Glomerular visceral epithelial cell (primary cell): Measurements from ENCODE around the gene ID3.
"Not testable (repeated sequence)": the region's sequence is repeated elsewhere in the genome, so short reads cannot be mapped to it uniquely, and the experiment has no call there.

Experiments
- DNase-seq: peaks from one replicate; pipeline ENCODE4 v3.0.0-alpha.2; 2016; ENCODE audit errors: extremely low spot score

Gene ID3

DNA sequence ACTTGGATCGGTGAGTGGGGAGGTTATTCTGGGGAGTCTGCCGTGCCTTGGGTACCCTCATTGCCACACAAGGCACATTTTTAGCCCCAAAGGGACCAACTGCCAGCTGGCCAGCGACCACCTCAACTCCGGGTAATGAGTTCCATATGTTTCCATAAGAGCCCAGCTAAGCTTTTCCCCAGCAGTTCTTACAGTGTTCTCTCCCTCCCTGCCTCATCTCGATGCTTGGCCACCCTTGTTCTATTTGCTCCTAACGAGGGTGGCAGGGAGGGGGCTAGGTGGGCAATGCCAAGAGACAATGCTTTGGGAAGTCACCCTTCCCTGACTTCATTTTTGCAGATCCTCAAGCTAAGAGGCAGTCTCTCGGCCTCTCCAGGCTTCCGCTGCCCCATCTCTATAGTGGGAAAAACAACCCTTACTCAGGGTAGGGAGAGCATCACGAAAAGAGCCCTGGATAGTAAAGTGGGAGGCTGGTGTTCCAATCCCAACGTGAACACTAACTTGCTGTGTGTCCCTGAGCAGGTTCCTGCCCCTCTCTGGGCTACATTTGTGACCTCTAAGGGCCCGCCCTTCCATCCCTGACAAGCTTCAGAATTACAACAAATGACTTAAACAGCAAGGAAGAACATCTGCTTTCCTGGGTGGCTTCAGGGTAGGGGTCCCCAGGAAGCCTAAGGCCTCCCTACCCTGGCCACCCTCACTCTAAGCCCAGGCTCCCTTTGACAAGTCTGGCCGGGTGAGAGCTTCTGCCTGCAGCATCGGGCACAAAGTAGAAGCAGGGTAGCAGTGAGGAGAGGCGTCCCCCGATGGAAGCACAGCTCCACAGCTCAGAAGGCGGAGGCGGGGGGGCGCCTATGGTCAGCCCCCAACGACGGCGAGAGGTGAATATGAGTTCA lies 5.8 kb downstream of the ID3 start:
- DNase-seq = no peak

DNA sequence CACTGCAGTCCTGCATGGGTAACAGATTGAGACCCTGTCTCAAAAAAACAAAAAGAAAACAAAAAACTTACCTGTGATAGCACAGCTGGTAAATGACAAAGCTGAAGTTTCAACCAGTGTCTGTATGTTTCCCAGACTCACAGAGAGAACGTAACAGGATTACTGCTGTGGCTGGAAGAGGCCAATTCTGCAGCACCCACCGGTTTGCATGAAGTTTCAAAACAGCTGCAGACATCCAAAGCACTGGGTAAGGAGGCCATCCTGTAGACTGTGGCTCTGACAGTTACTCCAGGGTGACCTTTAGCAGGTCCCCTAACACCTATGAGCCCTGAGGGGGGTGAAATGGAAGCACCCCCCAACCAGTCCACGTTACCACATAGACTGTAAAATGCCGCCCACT lies 7.5 kb downstream of the ID3 start:
- DNase-seq = no peak

DNA sequence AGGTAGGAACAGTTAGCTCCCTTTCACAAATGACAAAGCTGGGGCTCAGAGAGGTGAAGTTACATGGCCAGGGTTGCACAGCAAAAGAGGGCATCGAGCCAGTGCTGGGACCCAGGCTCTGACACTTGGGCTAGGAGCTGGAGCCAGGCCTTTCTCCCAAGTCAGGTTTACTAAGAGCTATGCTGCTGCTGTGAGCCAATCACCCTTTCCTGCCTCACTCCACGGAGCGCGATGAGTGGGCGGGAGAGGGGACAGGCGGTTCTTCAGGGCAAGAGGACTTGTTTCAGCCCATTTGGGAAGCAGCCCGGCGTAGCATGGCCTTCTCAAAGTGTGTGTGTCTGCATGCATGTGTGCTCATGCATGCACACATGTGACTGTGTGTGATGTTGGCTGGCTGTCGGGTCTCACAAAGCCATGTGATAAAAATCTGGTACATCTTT lies 10.6 kb downstream of the ID3 start:
- no peak for DNase-seq

DNA sequence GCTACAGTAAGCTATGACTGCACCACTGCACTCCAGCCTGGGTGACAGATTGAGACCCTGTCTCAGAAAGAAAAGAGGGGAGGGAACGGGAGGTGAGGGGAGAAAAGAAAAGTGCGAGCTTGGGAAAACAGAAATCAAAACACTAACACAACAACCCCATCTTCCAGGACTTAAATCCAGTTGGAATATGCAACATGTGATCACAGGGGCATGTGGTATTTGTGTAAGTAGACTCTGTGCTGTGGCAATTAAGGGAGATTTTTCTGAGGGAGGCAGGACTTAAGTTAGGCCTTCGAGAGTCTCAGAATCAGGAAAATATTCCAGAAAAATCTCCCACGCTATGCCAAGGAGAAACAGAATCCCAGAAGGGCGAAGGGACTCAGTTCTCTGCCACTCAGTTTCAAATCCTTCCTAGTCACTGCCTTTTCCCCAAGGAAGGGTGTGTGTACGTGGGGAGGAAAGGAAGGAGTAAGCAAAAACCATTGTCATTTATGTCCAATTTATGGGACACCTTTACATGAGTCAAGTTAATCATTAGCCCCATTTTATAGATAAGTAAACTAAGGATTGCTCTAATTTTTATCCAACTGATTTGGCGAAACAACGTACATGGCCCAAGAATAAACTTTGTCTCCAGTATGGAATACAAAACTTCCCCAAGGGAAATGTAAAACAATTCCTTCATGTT lies 12.3 kb downstream of the ID3 start:
- no peak for DNase-seq

DNA sequence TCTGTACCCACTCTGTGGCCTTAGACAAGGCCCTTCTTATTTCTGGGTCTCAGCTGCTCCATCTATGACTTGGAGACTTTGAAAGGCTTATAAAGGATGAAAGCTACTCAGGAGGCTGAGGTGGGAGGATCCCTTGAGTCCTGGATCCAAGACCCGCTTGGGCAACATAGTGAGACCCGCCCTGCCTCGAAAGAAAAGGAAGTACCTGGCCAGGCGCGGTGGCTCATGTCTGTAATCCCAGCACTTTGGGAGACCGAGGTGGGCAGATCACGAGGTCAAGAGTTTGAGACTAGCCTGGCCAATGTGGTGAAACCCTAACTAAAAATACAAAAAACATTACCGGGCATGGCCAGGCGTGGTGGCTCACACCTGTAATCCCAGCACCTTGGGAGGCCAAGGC lies 13.4 kb downstream of the ID3 start:
- no peak for DNase-seq

DNA sequence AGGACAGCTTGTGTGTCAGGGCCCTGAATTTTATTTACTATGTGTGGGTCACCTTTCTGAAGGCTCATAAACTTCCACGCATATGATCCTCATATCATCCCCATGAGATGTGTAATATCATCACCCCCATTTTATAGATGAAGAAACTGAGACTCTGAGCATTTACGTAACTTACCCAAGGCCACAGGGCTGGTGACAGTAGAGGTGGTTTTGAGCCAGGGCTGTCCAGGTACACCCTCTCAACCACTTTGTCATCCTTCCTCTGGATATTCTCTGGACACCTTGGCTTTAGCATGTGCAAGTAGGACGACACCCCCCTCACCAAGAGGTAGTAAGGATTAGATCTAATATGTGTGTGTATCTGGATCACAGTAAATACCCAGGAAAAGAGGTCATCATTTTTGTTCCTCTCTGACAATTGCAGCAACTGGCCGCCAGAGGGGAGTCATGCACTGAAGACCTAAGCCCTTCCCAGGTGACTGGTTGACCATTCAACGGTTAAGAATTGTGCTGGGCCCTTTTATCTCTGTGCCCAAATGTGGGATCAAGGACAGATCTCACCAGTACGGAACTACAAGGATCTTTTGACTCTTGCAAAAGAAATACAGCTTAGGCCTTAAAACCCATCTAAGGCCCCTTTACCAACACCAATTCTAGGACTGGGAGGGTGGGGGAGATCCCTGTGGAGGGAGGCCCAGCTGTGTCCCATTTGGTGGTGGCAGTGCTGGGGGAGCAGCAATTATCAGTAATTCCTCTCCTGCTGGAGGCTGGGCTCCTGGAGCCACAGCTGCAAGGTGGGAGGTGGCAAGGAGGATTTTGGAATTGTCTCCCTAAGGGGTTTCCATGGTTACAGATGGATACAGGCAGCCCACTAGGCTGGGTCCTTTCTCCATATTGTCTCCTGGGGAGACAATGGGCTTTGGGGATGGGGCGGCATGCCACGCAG lies 14.6 kb downstream of the ID3 start:
- DNase-seq = peak; percentile 82

DNA sequence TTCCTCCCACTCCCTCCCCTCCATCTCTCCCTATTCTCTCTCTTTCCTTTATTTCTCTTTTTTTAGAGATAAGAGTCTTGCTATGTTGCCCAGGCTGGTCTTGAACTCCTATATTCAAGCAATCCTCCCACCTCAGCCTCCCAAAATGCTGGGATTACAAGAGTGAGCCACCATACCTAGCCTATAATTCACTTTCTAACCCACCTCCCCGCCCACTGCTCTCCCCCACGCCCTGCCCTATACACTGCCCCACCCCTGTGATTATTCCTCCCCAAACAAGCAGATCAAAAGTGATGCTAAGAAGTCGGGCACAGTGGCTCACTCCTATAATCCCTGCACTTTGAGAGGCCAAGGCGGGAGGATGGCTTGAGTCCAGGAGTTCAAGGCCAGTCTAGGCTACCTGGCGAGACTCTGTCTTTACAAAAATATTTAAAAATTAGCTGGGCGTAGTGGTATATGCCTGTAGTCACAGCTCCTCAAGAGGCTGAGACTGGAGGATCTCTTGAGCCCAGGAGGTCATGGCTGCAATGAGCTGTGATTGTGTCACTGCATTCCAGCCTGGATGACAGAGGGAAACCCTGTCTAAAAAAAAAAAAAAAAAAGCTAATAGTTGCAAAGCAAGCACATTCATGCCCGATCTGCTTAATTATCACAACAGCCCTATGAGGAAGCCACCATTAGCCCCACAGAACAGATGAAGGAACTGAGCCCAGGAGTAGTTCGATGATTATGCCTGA lies 15.4 kb downstream of the ID3 start:
- DNase-seq = no peak

DNA sequence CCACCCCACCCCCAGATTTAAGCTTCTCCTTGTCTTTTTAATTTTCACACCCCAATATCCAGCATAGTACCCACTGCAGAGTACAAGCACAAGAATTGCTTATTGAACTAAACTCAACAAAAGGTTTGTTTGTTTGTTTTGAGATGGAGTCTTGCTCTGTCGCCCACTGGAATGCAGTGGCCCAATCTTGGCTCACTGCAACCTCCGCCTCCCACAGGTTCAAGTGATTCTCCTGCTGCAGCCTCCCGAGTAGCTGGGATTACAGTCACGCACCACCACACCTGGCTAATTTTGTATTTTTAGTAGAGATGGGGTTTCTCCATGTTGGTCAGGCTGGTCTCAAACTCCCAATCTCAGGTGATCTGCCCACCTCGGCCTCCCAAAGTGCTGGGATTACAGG lies 16.4 kb downstream of the ID3 start:
- DNase-seq = not testable (repeated sequence)

DNA sequence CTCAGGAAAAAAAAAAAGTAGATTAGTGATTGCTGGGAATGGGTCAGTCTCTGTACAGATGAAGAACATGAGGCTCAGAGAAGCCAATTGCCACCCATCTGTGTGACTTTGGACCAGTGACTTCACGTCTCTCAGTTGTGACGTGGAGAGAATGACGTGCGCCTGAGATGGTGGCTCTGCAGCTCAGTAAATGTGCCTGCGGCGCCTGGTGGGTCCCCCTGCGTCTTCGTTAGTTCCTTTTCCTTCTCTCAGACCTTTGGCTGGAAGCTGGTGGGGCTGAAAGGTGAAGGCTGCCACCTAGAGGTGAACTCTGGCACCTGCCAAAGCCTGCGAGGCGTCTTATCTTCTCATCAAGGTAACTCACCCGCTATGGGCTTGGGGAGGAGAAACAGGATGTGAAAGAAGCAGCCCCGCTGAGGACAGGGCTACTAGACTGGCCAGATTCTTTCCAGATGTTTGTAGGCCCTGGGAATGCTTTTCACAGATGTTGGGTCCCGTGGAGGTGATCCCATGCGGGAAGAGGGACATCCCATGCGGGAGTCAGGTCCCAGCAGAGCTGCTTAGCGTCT lies 19.5 kb downstream of the ID3 start:
- peak; percentile 91 for DNase-seq

DNA sequence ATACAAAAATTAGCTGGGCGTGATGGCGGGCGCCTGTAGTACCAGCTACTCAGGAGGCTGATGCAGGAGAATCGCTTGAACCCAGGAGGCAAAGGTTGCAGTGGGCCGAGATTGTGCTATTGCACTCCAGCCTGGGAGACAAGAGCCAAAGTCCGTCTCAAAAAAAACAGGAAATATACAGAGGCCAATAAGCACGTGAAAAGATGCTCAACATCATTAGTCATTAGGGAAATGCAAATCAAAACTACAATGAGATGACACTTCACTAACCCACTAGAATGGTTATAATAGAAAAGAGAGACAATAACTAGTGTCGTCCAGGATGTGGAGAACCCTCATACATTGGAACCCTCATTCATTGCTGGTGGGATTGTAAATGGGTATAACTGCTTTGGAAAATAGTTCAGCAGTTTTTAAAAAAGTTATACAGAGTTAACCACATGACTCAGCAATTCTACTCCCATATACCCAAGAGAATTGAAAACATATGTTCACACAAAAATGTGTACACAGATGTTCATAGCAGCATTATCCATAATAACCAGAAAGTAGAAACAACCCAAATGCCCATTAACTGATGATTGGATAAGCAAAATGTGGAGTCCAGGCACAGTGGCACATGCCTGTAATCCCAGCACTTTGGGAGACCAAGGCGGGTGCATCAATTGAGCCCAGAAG lies 21.9 kb downstream of the ID3 start:
- no peak for DNase-seq

DNA sequence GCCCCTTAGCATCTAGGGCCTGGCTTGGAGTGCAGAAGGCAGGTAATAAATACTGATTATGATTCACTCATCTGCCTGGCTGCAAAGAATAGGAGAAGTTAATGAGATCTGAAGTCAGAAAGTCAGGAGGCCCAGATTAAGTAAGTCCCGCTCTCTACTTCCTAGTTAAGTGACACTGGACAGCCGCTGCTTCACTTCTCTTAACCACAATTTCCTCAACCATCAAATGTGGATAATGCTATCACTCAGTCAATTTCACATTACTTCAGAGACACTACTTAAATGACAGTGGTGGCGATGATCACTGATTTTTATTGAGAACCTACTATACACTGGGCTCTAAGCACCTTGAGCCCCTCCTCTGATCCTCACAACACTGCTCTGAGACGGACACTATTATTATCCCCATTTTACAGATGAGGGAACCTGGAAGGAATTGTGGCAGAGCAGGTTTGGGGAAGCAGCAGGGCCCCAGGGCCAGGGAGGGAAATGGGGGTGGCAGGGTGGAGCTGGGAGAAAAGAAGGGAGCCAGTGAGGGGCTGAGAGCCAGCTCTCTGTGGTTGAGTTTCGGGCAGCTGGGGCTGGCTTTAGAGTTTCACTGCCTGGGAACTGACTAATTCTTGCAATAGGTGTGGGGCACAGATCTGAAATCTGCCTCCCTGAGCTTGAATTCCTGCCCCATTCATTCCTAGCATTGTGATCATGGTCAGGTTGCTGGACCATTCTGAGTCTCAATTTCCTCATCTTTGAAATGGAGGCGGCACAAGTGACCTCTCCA lies 25.9 kb downstream of the ID3 start:
- DNase-seq = no peak

DNA sequence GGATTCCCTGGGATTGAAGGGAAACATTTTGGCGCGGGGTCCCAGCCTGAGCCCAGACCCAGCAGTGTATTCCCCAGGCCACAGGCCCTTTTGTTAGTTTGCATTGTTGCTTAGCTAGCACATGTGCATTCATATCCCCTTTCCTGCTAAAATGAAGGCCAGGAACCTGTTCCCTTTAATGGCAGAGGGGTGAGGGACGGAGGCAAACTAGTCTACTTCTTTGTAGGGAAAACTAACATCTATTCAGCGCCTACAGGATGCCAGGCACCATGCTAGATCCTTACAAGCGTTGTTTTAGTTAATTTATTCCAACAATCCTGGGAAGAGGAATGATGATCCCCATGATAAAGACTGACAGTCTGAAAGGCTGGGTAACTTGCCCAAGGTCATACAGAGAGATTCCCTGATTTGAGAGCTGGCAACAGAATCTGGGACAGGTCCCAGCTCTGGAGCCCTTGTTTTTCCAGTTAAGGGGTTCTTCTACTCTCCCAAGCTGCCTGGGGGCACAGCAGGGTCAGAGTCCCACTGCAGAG lies 27.7 kb downstream of the ID3 start:
- DNase-seq = no peak

DNA sequence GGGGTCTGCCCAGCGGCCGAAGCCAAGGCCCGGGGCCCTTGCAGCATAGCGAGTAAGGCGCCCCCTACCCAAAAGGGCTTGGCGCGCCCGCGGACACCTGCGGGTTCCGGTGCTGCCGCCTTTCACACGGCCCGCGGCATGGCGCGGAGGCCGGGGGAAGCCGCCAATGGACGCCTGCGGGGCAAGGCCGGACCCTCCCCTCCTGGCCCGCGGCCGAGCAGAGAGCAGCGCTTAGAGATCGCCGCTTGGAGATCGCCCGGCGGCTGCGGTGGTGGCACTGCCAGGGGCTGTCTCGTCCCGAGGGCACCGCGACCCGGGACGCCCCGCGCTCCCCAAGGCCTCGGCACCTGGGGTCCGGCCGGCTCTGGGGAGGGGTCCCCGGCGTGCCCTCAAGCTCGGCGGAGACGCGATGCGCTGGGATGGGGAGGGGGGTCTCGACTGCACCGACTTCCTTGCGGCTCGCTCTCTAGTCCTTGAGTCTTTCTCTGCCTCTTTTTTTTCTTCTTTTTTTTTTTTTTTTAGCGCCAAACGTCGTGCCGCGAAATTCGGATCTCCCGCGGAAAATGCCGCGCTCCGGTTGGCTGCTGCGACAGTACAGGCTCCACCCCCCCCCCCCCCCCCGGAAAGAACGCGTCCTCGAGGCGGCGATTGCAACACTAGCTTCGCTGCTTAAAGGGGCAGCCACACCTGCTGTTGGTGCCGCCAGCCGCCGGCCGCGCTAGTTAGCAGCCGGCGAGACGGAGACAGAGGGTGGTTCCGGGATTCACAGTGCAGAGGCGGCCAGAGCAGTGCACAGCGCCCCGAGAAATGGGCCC lies 28.3 kb downstream of the ID3 start, which contains the start of gene E2F2:
E2F2 (minus strand) TSS at position 487 of the 815 bp plus-strand sequence; CDS start at position 47, 440 bp downstream.
- peak; percentile 88 for DNase-seq

DNA sequence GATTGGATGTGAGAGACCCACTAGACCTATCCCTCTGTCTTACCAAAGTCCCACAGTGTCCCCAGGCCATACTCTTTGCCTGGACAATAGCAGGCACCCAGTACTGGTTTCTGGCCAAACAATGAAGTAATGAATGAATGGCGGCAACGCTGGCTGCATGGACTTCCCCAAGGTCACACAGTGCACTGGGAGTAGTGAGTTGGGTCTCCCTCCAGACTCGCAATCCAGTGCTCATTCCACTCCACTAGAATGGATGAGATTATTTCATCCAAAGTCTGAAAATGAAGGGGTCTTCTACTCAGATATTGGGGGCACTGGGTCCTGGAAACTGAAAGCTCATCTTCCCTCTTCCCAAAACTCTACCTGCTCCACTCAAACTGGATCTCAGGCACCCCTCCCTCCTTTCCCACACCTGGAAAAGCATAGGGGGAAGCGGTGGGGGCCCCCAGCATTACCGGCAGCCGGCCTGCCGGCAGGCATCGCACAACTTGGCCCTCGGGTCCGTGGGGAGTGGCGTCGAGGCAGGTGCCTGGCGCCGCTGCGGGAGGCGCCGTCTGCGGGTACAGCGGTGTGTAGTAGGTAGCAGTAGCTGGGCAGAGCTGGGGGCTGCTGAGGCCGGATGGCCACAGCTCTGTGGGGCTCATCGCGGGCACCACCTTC lies 29.1 kb downstream of the ID3 start:
- DNase-seq = no peak

DNA sequence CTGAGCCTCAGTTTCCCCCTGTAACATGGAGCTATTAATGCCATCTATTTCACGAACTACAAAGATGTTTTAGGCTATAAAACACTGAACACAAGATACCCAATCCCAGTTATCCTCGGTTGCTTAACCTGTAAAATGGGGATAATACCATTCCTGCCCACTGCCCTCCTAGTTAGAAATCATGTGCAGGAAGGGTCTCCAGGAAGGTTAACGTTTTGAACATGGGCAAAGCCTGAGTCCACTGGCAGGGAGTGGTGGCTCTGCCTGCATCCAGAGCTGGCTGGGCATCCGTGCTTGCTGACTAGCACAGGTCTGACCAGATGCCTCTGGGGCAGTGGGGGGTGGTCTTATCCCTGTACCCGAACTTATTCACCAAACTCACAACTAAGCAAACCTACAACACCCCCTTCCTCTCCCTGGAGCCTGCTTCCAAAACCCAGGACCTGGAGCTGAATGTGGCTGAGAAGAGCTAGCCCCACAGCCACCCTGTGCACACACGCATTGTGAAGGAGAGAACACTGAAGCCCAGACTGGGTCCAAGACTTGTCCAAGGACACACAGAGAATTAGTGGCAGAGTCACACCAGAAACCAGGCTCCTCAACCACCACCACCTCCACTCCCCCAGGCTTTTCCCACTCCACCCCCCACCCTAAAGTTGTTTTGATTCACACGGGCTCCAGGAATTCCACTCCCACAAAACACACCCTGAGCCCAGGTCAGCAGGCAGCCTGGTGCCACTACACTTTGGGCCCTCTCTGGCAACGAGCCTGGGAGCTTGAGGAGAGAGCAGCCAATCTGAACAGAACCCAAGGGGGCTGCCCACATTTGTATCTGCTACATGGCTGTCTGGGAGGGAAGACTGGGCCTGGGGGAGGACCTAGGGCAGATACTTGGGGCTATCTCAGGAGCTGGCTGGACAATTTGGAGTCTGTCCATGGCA lies 29.9 kb downstream of the ID3 start:
- DNase-seq = no peak

DNA sequence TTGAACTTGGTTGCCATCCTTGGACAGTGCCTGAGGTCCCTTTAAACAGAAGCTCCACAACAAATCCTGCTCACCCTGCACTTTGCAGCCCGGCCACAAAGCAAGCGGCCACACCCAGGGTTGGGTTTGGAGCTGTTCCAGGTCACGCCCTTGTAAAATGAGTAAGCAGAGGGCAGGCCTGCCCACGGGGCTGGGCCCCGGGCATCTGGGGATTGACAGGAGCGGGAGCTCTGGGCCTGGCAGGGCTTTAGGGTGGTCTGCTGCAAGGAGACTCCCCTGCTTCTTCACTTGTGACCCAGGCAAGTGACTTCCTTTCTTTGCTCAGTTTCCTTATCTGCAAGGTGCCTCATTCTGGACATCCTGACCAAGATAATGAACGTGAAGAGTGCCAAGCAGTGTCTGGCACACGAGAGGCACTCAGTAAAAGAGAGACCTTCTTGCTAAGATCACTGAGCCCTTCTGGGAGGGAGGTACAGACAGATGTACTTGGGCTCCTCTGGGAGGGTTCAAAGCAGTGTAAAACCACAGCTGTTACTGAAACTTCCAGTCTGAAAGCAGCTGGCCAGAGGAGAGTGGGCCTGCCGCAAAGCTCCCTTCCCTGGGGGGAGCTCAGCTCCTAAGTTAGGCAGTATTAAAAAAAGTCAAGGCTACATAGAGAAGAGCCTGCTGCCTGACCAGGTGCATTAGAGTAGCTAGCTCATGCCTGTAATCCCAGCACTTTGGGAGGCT lies 30.9 kb downstream of the ID3 start:
- DNase-seq = peak; percentile 91
